Mesodermal cell (in vitro differentiated cells): Measurements from ENCODE around the gene PDGFRB.

Experiments
- H3K27ac ChIP-seq: 2 replicates; pipeline ENCODE4 v1.7.0; 2013; ENCODE audit warnings: mild to moderate bottlenecking, low read depth, low read length, moderate library complexity; ENCODE audit not compliant: severe bottlenecking
- H3K36me3 ChIP-seq: 2 replicates; pipeline ENCODE4 v1.7.1; 2013; ENCODE audit warnings: mild to moderate bottlenecking, low read length, moderate library complexity; ENCODE audit not compliant: control insufficient read depth, insufficient read depth
- H3K4me1 ChIP-seq: one replicate; pipeline ENCODE4 v1.7.1; 2013; ENCODE audit warnings: mild to moderate bottlenecking, low read length; ENCODE audit not compliant: insufficient read depth, control insufficient read depth, poor library complexity, severe bottlenecking
- H3K4me3 ChIP-seq: 2 replicates; pipeline ENCODE4 v1.7.0; 2013; ENCODE audit warnings: low read length, control low read depth, mild to moderate bottlenecking; ENCODE audit not compliant: insufficient read depth, poor library complexity, severe bottlenecking; ENCODE audit errors: extremely low read depth
- H3K9me3 ChIP-seq: 2 replicates; pipeline ENCODE4 v1.7.1; 2013; ENCODE audit warnings: mild to moderate bottlenecking, low read length, moderate library complexity; ENCODE audit not compliant: control insufficient read depth
- WGBS, 2 experiments: methylation state at CpG; one replicate each; pipeline ENCODE4 v1.1.5; 2013; ENCODE audit warnings: missing lambda C conversion rate in 2 of 2; ENCODE audit not compliant: insufficient coverage in 2 of 2; 5-methylcytosine and 5-hydroxymethylcytosine counted together

Gene PDGFRB

DNA sequence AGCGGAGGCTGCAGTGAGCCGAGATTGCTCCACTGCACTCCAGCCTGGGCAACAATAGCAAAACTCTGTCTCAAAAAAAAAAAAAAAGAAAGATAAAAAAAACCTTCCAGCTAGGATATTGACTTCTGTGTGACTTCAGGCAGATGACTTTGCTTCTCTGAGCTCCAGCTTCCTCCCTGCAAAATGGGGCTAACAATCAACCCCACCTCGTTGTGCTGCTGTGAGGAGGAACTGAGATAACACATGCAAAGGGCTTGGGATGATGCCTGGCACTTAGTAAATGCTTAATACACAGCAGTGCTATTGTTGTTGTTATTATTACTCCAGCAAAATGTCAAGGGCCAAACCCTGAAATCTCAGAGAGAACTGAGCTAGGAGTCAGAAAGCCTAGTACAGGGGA is 7.4 kb upstream of the PDGFRB start:
- 80% methylated on average over 1 of the region's 3 CpGs; no CpG with 5 or more reads in 1 of the 2 experiments for WGBS, 2 experiments
- no peak overlapping the region for H3K27ac ChIP-seq
- H3K4me1 ChIP-seq, result peaks cover 43% of the 10 kb centered on the region
- no peaks in the 10 kb centered on the region for H3K9me3 ChIP-seq
- H3K4me3 ChIP-seq, result no peak overlapping the region
- H3K36me3 ChIP-seq, result no peaks in the 10 kb centered on the region

DNA sequence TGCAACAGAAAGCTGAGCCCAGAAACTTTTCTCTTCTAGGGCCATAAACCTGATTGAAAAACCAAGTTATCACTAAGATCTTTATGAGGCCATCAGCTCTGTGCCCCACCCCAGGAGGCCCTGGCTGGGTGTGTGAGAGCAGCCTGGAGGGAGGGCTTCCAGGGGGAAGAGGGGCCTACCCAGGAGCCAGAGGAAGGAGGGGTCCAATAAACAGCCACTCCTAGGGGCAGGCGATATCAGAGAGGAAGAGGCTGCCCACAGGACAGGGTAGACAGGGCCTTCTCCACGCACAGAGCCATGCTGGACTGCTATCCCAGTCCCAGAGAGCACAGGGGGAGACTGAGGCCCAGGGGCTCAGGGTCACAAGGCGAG is 6.5 kb upstream of the PDGFRB start:
- Histone ChIP-seq H3K27ac (no peak overlapping the region), H3K36me3 (no peaks in the 10 kb centered on the region), H3K9me3 (no peaks in the 10 kb centered on the region), H3K4me1 (peaks cover 50% of the 10 kb centered on the region), H3K4me3 (no peak overlapping the region)
- WGBS, 2 experiments, result 94 to 98% methylated on average over 3 of the region's 3 CpGs

DNA sequence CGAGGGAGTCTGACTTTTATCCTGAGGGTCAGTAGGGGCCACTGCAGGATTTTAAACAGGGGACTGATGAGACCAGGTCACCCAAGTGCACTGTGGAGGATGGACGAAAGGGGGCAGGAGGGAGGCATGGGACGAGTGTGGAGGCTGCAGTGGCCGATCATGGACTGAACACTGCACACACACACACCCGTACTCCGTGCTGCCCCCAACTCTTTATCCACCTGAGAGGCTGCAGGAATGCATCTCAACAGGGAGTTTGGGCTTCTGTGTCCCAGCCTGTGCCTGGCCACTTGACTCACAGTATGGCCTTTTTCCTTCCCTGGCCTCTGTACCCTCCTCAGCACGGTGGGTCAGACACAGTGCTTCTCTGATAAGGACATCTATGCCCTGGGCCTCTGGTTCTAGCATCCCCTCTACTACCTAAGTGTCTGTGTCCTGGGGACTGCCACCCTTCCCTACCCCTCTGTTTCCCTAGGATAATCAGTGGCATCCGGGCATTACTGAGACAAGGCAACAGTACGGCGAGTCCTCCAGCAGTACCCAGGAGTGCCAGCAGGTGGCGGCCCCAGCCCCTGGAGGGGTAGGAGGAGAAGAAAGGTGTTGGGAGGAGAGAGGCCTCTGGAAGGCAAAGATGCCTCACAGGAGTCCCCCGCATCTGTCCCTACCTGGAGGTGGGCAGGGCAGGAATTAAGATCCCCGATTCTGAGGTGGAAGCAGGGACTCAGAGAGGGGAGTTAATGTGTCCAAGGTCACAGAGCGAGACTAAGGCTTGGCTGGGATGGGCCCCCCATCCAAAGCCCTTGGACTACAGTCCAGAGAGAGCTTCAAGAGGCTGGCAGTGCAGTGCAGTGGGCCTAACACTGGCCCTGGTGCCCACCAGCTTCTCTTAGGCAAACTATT is 5.8 kb upstream of the PDGFRB start:
- Histone ChIP-seq H3K4me1 (peaks cover 50% of the 10 kb centered on the region), H3K27ac (no peak overlapping the region), H3K4me3 (no peak overlapping the region), H3K36me3 (no peaks in the 10 kb centered on the region), H3K9me3 (no peaks in the 10 kb centered on the region)
- 21 to 28% methylated on average over 8 to 12 of the region's 14 CpGs for WGBS, 2 experiments

DNA sequence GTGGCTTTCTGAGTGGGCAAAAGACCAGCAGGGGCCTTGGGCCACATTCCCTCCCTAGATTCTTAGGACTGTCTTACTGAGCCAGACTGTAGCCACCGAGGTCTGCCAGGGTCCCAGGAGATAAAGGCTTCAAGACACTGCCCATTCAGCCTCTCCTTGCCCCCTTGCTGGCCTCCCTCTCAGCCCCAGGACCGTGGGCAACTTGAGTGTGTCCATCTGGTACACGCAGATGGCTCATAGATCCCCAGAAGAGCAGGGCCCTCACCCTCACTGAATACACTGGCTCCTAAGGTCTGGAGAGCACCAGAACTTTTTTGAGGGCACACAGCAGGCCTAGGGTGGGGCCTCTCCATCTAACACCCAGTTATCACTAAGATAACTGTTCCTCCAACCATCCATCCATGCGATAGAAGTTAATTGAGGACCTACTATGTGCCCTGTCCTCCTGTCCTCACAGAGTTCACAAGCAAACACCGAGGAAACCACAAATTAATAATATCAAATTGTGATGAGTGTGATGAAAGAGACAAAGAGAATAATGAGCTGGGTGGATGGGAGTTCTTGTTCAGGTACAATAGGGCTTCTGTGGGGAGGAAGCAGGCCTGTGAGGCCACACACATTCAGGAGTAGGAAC is 4.9 kb upstream of the PDGFRB start:
- Histone ChIP-seq H3K36me3 (no peaks in the 10 kb centered on the region), H3K27ac (peak overlapping the region; percentile 68), H3K4me3 (no peak overlapping the region), H3K9me3 (no peaks in the 10 kb centered on the region), H3K4me1 (peaks cover 56% of the 10 kb centered on the region)
- WGBS, 2 experiments, result 73 to 93% methylated on average over 3 of the region's 5 CpGs

DNA sequence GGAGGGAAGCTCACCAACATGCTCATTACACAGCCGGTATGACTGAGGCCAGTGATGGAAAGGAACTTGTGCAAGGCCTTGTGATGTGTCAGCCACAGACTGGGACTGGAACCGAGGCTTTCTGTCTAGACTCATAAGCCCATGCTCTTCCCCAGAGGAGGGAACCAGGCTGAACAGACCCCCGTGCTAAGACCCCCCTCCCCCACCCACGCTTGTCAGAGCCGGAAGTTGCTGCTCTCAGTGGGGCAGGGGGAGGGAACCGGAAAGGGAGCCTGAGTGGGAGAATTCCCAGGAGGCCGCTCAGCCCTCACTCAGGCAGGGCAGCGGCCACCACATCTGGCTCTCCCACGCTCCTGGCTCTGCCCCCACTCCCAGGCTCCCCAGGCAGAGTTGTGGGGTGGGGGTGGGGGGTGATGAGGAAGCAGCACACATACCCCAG is 4.1 kb upstream of the PDGFRB start:
- WGBS, 2 experiments, result 57 to 88% methylated on average over 1 of the region's 9 CpGs
- H3K27ac ChIP-seq, result peak overlapping the region; percentile 68
- peaks cover 62% of the 10 kb centered on the region for H3K4me1 ChIP-seq

DNA sequence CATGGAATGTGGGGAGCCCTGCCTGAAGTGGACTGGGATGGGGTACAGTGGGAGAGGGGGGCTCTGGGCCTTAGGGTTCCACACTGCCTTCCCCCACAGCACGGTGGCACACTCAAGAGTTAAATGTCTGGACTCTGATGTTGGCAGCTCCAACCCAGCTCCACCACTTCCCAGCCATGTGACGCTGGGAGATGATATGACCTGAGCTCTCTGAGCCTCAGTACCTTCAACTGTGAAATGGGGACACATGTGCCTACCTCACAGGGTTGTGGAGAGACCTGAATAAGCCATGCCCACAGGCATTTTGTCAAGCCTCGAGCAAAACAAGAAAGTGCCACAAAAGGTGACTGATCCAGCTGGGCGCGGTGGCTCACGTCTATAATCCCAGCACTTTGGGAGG is 3.4 kb upstream of the PDGFRB start:
- WGBS, 2 experiments, result 92 to 100% methylated on average over 2 to 5 of the region's 6 CpGs
- Histone ChIP-seq H3K4me3 (no peak overlapping the region), H3K27ac (no peak overlapping the region), H3K4me1 (peaks cover 62% of the 10 kb centered on the region), H3K9me3 (no peaks in the 10 kb centered on the region), H3K36me3 (no peaks in the 10 kb centered on the region)

More for the DNA sequence above, 4.1 kb upstream of the PDGFRB start:
- no peak overlapping the region for H3K4me3 ChIP-seq
- H3K9me3 ChIP-seq, result no peaks in the 10 kb centered on the region
- no peaks in the 10 kb centered on the region for H3K36me3 ChIP-seq

DNA sequence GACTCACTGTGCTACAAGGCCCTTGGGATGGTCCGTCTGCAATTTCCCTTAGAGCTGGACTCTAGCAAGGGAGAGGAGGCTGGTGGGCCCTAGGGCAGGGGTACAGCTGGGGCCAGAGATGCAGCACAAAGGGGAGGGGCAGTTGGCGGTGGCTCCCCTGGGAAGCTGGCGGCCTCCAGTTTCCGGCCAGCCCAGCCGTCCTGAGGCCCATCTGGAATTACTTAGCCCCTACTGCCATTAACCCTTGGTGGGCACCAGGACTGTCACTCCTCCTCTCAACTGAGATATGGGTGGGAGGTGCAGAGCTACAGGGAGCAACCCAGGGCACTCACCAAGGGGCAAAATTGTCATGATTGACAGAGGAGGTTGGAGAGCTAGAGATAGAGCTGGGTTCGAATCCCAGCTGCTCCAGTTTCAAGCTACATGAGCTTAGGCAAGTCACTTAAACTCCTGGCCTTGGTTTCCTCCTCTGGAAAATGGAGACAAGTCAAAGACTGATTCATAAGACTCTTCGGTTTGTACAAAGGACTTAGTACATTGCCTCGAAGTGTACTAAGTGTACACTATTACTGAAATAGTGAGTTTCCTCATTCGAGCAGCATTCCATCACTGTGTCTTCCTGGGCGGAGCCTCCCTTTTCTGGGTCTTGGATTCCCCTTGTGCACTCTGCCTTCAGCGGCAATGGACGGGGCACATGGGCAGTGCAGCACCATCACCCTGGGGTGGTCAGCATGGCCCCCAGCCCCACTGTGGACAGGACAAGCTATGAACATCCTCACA is 2.7 kb upstream of the PDGFRB start:
- WGBS, 2 experiments, result 84 to 91% methylated on average over 7 to 8 of the region's 12 CpGs
- H3K27ac ChIP-seq, result peak overlapping the region; percentile 30

DNA sequence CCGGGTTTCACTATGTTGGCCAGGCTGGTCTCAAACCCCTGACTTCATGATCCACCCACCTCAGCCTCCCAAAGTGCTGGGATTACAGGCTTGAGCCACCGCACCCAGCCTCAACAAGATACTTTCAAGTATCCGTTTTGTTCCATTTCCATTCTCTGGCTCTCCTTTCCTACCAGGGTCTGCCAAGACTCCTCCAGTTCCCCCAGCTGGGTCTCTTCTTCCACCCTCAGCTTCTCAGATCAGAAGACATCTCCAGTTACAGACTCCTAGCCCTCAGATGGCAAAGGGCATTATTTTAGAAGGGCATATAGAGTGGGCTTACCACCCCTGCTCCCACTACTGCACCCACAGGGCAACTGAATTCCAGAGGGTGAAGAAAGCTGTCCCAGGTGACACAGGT is 1.5 kb upstream of the PDGFRB start:
- Histone ChIP-seq H3K27ac (peak overlapping the region; percentile 30), H3K36me3 (peaks cover 5% of the 10 kb centered on the region), H3K4me3 (no peak overlapping the region), H3K4me1 (peaks cover 68% of the 10 kb centered on the region), H3K9me3 (no peaks in the 10 kb centered on the region)
- 96 to 100% methylated on average over 2 to 3 of the region's 3 CpGs for WGBS, 2 experiments

More for the DNA sequence above, 2.7 kb upstream of the PDGFRB start:
- Histone ChIP-seq H3K9me3 (no peaks in the 10 kb centered on the region), H3K36me3 (no peaks in the 10 kb centered on the region), H3K4me1 (peaks cover 62% of the 10 kb centered on the region), H3K4me3 (no peak overlapping the region)

DNA sequence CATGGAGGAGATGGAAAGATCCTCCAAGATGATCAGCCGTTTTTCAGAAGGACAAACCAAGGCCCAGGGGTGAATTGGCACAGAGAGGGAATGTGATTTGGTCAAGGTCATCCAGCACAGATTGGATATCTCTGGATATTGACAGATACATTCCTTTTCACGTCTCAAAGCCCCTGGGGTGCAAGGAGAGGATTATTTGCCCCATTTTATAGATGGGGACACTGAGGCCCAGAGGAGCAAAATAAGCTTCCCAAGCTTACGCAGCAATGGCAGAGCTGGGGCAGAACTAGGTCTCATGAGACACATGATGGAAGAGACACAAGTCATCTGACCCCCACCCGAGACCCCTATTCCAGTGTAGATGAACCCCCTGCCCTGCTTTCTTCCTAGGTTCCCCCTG is 895 bp upstream of the PDGFRB start:
- H3K36me3 ChIP-seq, result peaks cover 5% of the 10 kb centered on the region
- H3K9me3 ChIP-seq, result no peaks in the 10 kb centered on the region
- WGBS, 2 experiments, result 88 to 92% methylated on average over 3 to 4 of the region's 4 CpGs
- H3K4me3 ChIP-seq, result no peak overlapping the region
- no peak overlapping the region for H3K27ac ChIP-seq
- peaks cover 68% of the 10 kb centered on the region for H3K4me1 ChIP-seq

DNA sequence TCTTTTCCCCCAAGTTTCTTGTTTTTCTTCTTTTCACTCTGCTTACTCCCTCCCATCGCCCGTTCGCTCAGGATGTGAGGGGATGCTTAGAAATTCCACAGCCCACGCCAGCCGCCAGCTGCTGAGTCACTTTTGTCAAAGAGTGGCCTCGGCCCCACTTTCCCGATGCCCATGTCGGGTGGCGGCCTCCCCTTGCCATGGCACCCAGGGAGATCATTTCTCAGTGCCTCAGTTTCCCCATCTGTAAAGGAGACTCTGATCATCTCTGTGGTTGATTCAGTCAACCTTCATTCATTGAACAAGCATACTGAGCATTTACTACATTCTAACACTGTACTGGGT is 353 bp upstream of the PDGFRB start:
- Histone ChIP-seq H3K4me3 (peak overlapping the region; percentile 54), H3K36me3 (peaks cover 10% of the 10 kb centered on the region), H3K4me1 (peaks cover 68% of the 10 kb centered on the region), H3K27ac (peak overlapping the region; percentile 84), H3K9me3 (no peaks in the 10 kb centered on the region)
- 35 to 47% methylated on average over 4 to 6 of the region's 9 CpGs for whole genome bisulfite sequencing, 2 experiments
